ENCODE results near the gene FALEC. TPM values are rescaled to one million over a fixed set of nuclear protein-coding genes. Genes with fewer than 3 reads are reported as not detected.

The FALEC gene
- total and polyA plus RNA-seq, 2 of the 8 experiments (the other 6 are each of a cell fraction or from before 2014, with no cell fraction given) = not detected

DNA sequence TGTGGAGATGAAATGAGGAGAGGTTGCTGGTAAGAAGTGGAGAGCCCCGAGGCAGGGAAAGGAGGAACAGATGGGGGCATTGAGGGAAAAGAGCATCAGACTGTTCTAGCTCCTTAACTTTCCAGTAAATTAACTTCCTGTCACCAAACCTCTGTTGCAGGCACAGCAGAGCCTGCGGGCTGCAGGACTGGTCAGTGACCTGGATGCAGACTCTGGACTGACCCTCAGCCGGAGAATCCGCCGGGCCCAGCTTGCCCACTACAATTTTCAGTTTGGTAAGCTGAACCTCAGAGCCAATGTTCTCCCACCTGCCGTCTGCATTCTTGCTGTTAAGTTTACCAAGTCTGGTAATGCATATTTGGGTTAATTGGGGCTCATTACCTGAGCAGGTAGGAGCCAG lies 10.1 kb upstream of the FALEC start (continued):
- TF ChIP-seq CHD1 (IDR thresholded peaks at IDR 0.05; ENCODE audit: low read depth, low read length) (no peak), YY1 (IDR thresholded peaks at IDR 0.05; ENCODE audit: low read depth, low read length) (no peak), TAF1 (IDR thresholded peaks at IDR 0.05; ENCODE audit: low read depth, low read length) (no peak), TCF12 (IDR thresholded peaks at IDR 0.05; ENCODE audit: low read depth, low read length) (no peak)
